Nucleus accumbens (tissue), 56 donors: ENCODE data around the gene DDT.
"Not testable (repeated sequence)": the region's sequence is repeated elsewhere in the genome, so short reads cannot be mapped to it uniquely, and the experiment has no call there.

Source experiments
- DNase-seq, 56 donors: peaks; one replicate each; lab custom pipeline; 2025; lab: John Stamatoyannopoulos, UW

Gene DDT

GRCh38 chr22:23993080-23993479 lies 18.8 kb upstream of the DDT start:
- not testable (repeated sequence) for DNase-seq

- not testable (repeated sequence) for DNase-seq
Measured at GRCh38 chr22:23989583-23990244, 15.5 kb upstream of the DDT start.

GRCh38 chr22:23986538-23987178 lies 12.4 kb upstream of the DDT start:
- DNase-seq: not testable (repeated sequence)

- not testable (repeated sequence) for DNase-seq
Measured at GRCh38 chr22:23986089-23986488, 11.8 kb upstream of the DDT start.

- peak in 8 of 56 donors; percentile 6 to 51 (median 30) for DNase-seq
Measured at GRCh38 chr22:23984430-23984829, 10.2 kb upstream of the DDT start.

- not testable (repeated sequence) for DNase-seq
Measured at GRCh38 chr22:23980567-23980966, 6.3 kb upstream of the DDT start.

GRCh38 chr22:23979557-23980240 lies 5.5 kb upstream of the DDT start, which contains the start of gene GSTT2:
TSS of gene GSTT2 (plus strand) at chr22:23980134.
- not testable (repeated sequence) for DNase-seq

- DNase-seq: not testable (repeated sequence)
Measured at GRCh38 chr22:23977304-23977703, 3.1 kb upstream of the DDT start.

GRCh38 chr22:23974836-23975352 lies 653 bp upstream of the DDT start:
- DNase-seq: not testable (repeated sequence)

- not testable (repeated sequence) for DNase-seq
Measured at GRCh38 chr22:23971927-23972326, 2.3 kb downstream of the DDT start.

GRCh38 chr22:23970816-23971486 lies 3.3 kb downstream of the DDT start:
- DNase-seq: no peak

- no peak for DNase-seq
Measured at GRCh38 chr22:23970201-23970641, 4.0 kb downstream of the DDT start.

- no peak for DNase-seq
Measured at GRCh38 chr22:23969071-23969470, 5.2 kb downstream of the DDT start.

GRCh38 chr22:23966568-23966967 lies 7.7 kb downstream of the DDT start, which contains the start of gene DDTL:
TSS of gene DDTL (plus strand) at chr22:23966888. CDS start at chr22:23966915, 27 bp downstream.
- DNase-seq: not testable (repeated sequence)

- DNase-seq: not testable (repeated sequence)
Measured at GRCh38 chr22:23966094-23966493, 8.1 kb downstream of the DDT start.

- DNase-seq: not testable (repeated sequence)
Measured at GRCh38 chr22:23961084-23961771, 13.0 kb downstream of the DDT start, which contains the start of gene GSTT2B. TSS of gene GSTT2B (minus strand) at chr22:23961195. CDS start at chr22:23961131, 64 bp downstream.

- DNase-seq: peak in 51 of 56 donors; percentile 11 to 90 (median 64)
Measured at GRCh38 chr22:23956301-23956900, 17.8 kb downstream of the DDT start.

- not testable (repeated sequence) for DNase-seq
Measured at GRCh38 chr22:23955886-23956285, 18.4 kb downstream of the DDT start.

GRCh38 chr22:23954991-23955305 lies 19.3 kb downstream of the DDT start:
- not testable (repeated sequence) for DNase-seq
